H1 (cell line): ENCODE measurements around the gene APOA1. TPM values are rescaled to one million over a fixed set of nuclear protein-coding genes. Genes with fewer than 3 reads are reported as not detected.

ENCODE experiments used
- GABPA ChIP-seq: IDR thresholded peaks from 2 replicates; pipeline ENCODE4 v1.6.1; 2011; ENCODE audit warnings: mild to moderate bottlenecking, low read length, moderate library complexity, borderline replicate concordance; ENCODE audit not compliant: insufficient read depth
- polyA plus RNA-seq, 7 experiments: library from polyadenylated mRNA; depleted of rRNA in 3 of 7; stranded (reverse) in 5 of 7; unstranded in 2 of 7; fragments of >200 nt in 5 of 7; fragments of 200-250 nt in 2 of 7; gene quantifications; 1 replicate in 5 of 7; 2 replicates in 1 of 7; 4 replicates in 1 of 7; pipeline versions ENCODE4 v1.2.1 to v1.2.3, GENCODE V29; 2011 to 2013; ENCODE audit warnings: missing spikeins in 2 of 7, mixed read lengths in 2 of 7
- total RNA-seq: library from RNA; stranded (reverse); fragmentation: NEBNext Ultra II Directional; extraction: Animal tissue kit (Norgen Biotek cat#: 25700); gene quantifications from 2 replicates; pipeline ENCODE4 v1.2.1, GENCODE V29; 2021

APOA1 gene
- total and polyA plus RNA-seq, 2 of the 8 experiments (the other 6 are each of a cell fraction or from before 2014, with no cell fraction given) = 0.80 TPM; not detected in 1

DNA sequence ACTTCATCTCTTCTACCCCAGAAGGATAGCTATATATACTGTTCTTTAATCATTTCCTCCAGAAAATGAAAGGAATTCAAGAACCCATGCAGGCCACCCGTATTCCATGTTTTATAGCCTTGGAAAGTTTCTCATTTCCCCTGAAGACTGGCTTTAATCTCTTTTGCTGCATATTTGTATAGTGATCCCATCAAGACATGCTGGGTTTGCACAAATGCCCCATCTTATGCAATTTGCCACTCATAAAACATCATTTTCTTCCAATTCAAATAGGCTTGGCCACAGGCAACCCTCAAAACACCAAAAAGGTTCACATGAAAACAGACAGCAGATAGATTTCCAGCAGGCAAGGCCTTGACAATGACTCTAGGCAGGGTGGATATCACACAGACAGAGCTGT, 28.3 kb upstream of the APOA1 start (continued):
- TF ChIP-seq GABPA = no peak
- TF ChIP-seq, all 59 proteins: peak for 0
